GM13976 (cell line): ENCODE results near the gene GULP1.

Experiments used
- DNase-seq: peaks from one replicate; pipeline ENCODE4 v3.0.0; 2012; ENCODE audit warnings: low spot score
- CTCF ChIP-seq: IDR thresholded peaks from 2 replicates; pipeline ENCODE4 v1.5.1; 2012; ENCODE audit warnings: borderline replicate concordance, mild to moderate bottlenecking; ENCODE audit not compliant: insufficient read depth; ENCODE audit errors: extremely low read depth, missing control alignments, control extremely low read depth
- in situ Hi-C: fragments of 300-500 bp; cut with MboI; formaldehyde crosslinking; loops from one replicate; pipeline ENCODE4 v1.12.0; 2022; ENCODE audit warnings: low sequenced_read_pairs, mixed read lengths, inconsistent platforms; ENCODE audit not compliant: unreplicated experiment

GULP1 gene

GRCh38 chr2:188364033-188364630 lies 72.5 kb downstream of the GULP1 start:
- DNase-seq: no peak
- in situ Hi-C loops: no loop called here

GRCh38 chr2:188365058-188365641 lies 73.5 kb downstream of the GULP1 start:
- in situ Hi-C loops: no loop called here
- DNase-seq: no peak

More at GRCh38 chr2:188364033-188364630, 72.5 kb downstream of the GULP1 start:
- no peak for TF ChIP-seq CTCF

GRCh38 chr2:188367164-188367563 lies 75.5 kb downstream of the GULP1 start:
- TF ChIP-seq CTCF: no peak
- no peak for DNase-seq
- in situ Hi-C loops: no loop called here

More at GRCh38 chr2:188365058-188365641, 73.5 kb downstream of the GULP1 start:
- no peak for TF ChIP-seq CTCF

GRCh38 chr2:188369365-188369764 lies 77.7 kb downstream of the GULP1 start:
- in situ Hi-C loops: no loop called here
- peak; percentile 44 for DNase-seq
- TF ChIP-seq CTCF: peak; percentile 41

- DNase-seq: no peak
- TF ChIP-seq CTCF: no peak
- in situ Hi-C loops: no loop called here
These were observed 86.8 kb downstream of the GULP1 start for GRCh38 chr2:188378371-188378950.

GRCh38 chr2:188379748-188380147 lies 88.1 kb downstream of the GULP1 start:
- in situ Hi-C loops: no loop called here
- TF ChIP-seq CTCF: no peak
- DNase-seq: no peak
